Measurements from ENCODE around the gene B4GALT1.

Gene B4GALT1

GRCh38 chr9:33140401-33141360 lies 26.5 kb downstream of the B4GALT1 start:
- no peak for DNase-seq (ENCODE audit: low read depth in 2 of 2, low spot score in 1 of 2)

- no peak for DNase-seq (ENCODE audit: low read depth in 2 of 2, low spot score in 1 of 2)
Measured at GRCh38 chr9:33139421-33140228, 27.5 kb downstream of the B4GALT1 start.

DNA sequence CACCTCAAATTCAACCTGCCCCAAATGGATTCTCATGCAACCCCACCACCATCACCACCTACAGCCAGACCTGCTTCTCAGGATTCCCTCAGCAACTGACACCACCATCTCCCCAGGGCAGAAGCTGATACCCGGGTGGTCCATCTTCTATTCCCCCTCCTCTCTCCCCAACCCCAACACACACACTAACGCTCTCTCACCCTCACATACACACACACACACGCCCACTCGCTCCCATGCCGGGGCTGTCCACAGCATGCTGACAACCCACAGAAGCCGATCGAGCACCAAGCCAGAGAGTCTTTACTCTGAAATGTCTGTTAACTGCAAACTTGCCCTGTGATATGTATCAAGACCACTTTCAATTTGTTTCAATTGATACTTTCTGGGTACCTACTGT lies 28.4 kb downstream of the B4GALT1 start:
- no peak for DNase-seq (ENCODE audit: low read depth in 2 of 2, low spot score in 1 of 2)

DNA sequence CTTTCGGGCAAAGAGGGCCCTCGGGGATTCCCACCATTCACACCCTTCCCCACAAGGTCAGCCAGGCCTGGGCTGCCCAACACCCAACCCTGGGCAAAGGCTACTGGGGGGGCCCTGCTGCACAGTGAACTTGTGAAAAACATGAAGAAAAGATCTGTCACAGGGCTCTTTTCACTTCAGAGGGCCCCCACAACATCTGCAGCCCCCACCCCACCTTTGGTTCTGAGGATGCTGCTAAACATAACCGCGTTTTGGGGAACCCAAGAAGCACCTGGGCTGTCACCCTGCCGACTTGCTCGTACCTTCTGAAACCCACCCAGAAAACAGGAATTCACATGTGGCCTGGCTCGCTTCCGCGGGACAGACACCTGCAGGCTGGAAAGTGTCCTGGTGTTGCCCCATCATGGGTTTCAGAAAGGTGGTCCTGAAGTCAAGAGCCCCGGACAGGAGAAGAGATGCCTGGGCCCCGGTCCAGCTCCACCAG lies 29.3 kb downstream of the B4GALT1 start:
- DNase-seq (ENCODE audit: low read depth in 2 of 2, low spot score in 1 of 2) = no peak

GRCh38 chr9:33136721-33137670 lies 30.1 kb downstream of the B4GALT1 start:
- no peak for DNase-seq (ENCODE audit: low read depth in 2 of 2, low spot score in 1 of 2)

- DNase-seq (ENCODE audit: low read depth in 2 of 2, low spot score in 1 of 2) = no peak
Measured at GRCh38 chr9:33135470-33135958, 31.6 kb downstream of the B4GALT1 start.

GRCh38 chr9:33135031-33135461 lies 32.1 kb downstream of the B4GALT1 start:
- no peak for DNase-seq (ENCODE audit: low read depth in 2 of 2, low spot score in 1 of 2)

DNA sequence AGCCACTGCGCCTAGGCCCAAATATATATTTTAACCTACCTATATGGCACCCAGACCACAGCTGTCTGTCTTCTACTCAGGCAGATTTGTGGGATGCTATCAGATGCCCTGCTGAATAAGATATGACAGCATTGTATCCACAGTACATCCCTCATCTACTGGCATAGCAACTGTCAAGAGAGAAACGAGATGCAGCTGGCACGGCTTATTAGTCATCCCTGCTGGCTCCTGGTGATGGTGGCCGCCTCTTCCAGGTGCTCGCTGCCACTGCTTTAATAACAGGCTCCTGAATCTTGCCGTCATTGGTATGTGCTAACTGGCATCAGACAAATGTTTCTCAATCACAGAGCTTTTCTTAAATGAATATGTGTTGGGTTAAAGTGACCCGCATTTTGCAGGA lies 34.0 kb downstream of the B4GALT1 start:
- DNase-seq (ENCODE audit: low read depth in 2 of 2, low spot score in 1 of 2) = no peak

DNA sequence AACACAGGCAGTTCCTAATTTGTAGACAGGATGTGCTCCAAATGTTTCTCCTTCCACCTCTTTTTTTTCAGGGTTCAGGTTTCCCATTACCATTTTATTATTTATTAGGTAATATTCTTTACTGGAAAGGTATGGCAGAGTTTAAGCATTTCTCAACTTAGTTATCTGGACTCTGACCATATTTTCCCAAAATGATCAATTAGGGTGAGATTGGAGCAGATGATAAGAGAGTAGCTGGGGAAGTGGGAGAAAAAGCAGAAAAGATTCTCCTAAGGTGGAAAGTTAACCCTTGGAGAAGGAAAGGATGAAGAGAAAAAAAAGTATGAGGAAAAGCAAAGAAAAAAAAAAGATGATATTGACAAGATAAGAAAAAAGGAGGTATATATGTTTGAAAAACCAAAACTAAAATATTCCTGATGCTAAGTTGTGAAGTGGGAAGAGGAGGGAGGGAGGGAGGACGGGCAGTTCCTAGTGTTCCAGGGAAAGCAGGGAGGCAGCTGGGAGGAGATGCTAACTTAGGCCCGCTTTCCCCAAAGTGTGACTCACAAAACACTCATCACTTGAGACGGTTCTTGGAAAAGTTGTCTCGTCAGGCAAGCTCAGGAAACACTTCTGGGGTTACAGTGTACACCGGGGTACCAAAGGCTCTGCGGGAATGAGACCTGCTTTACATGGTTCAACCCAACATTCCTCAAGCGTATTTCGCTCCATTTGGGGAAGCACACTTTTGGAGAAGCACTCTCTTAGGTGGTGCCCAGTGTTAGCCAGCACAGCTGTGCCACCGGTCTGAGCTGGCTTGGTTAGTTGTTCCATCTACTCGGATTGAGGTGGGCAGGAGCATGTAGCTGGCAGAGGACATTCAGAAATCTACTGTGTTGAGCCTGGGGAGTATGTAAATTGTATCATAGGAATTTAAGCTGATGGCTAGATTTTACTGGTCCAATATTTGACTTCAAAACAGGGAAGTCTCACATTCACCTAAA lies 35.1 kb downstream of the B4GALT1 start:
- DNase-seq (ENCODE audit: low read depth in 2 of 2, low spot score in 1 of 2) = no peak

DNA sequence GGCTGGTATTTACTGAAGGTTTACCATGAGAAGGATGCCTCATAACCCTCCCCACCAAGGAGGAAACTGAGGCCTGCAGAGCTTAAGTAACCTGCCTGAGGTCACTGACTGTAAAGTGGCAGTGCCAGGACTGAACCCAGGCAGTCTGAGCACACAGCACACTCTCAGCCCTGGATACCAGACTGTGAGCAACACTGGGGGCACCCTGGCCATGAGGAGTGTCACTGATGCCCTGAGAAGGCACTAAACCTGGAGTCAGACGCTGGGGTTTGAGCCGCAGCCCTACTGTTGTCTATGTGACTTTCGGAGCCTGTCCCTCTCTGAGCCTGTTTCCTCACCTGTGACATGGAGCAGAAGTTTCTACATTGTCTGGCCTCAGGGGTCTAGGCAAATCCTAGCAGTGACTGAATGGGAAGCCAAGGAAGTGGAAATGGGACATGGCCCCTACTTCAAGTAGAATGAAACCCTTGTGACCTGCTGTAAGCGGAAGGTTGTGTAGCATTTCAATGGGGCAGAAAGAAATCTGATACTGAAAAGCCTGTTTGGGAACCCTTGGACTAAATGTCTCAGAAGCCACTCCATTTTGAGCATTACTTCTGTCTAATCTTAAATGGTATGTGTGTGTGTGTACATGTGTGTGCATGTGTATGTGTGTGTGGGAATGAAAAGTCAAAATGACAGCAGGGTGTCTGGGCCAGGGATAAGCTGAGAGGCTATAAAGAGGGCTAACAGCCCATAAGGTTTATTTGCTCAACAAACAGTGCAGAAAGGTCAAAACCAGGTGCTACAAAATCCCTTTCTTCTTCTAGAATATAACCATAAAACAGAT lies 36.0 kb downstream of the B4GALT1 start:
- no peak for DNase-seq (ENCODE audit: low read depth in 2 of 2, low spot score in 1 of 2)

- DNase-seq (ENCODE audit: low read depth in 2 of 2, low spot score in 1 of 2) = no peak
Measured at GRCh38 chr9:33129886-33130881, 37.0 kb downstream of the B4GALT1 start.

GRCh38 chr9:33129251-33129885 lies 37.8 kb downstream of the B4GALT1 start:
- no peak for DNase-seq (ENCODE audit: low read depth in 2 of 2, low spot score in 1 of 2)

GRCh38 chr9:33128570-33128969 lies 38.6 kb downstream of the B4GALT1 start:
- DNase-seq (ENCODE audit: low read depth in 2 of 2, low spot score in 1 of 2) = no peak

DNA sequence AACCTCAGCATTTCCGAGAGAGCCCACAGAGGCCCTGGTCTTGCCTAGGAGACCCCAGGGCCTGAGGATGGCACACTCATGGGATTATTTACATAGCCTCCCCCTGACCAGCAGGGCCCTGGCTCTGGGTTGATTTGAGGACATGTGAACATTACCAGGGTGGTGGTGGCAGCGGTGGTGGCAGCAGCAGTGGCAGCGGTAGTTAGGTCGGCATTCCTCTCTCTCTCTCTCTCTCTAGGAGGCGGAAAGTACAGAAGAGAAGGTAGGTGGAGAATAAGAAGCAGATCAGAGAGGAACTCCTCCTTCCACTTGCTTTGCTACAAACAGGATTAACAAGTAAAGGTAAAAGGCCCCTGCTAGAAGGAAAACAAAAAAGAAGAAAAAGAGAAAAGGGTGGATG lies 39.3 kb downstream of the B4GALT1 start:
- DNase-seq (ENCODE audit: low read depth in 2 of 2, low spot score in 1 of 2) = no peak

- DNase-seq (ENCODE audit: low read depth in 2 of 2, low spot score in 1 of 2) = no peak
Measured at GRCh38 chr9:33125871-33126823, 41.0 kb downstream of the B4GALT1 start.

- DNase-seq (ENCODE audit: low read depth in 2 of 2, low spot score in 1 of 2) = no peak
Measured at GRCh38 chr9:33125461-33125860, 41.7 kb downstream of the B4GALT1 start.

All from stimulated activated CD8-positive, alpha-beta memory T cell treated with anti-CD3 and anti-CD28 coated beads, Interleukin-4, amount 100 ng/mL, for 4 hours (primary cell).